ENCODE measurements around the gene SENP3. TPM values are rescaled to one million over a fixed set of nuclear protein-coding genes. Genes with fewer than 3 reads are reported as not detected.
A peak's percentile ranks its signal among the peaks of the same experiment; 100 is the strongest.

Gene SENP3
- total RNA-seq, 1 donor from 2014 or later: 57.6 TPM

GRCh38 chr17:7551396-7551795 lies 10.3 kb upstream of the SENP3 start:
- Histone ChIP-seq H3K4me1 (peaks cover 25% of the 10 kb centered on the region), H3K9me3 (no peaks in the 10 kb centered on the region), H3K27me3 (no peaks in the 10 kb centered on the region), H3K4me3 (no peak overlapping the region), H3K27ac (peak overlapping the region; percentile 36), H3K36me3 (no peaks in the 10 kb centered on the region)
- TF ChIP-seq CTCF (IDR thresholded peaks at IDR 0.05): no peak
- no peak for DNase-seq
- no peak for ATAC-seq
- intact Hi-C loops (cut with DNase I): no loop called here

- no peak for TF ChIP-seq CTCF (IDR thresholded peaks at IDR 0.05)
- Histone ChIP-seq H3K4me1 (peaks cover 37% of the 10 kb centered on the region), H3K36me3 (no peaks in the 10 kb centered on the region), H3K9me3 (no peaks in the 10 kb centered on the region), H3K4me3 (no peak overlapping the region), H3K27ac (peak overlapping the region; percentile 36), H3K27me3 (no peaks in the 10 kb centered on the region)
- intact Hi-C loops (cut with DNase I): no loop called here
- DNase-seq (no peak), ATAC-seq (peak; percentile 66)
These were observed 9.1 kb upstream of the SENP3 start for GRCh38 chr17:7552621-7553051.

- TF ChIP-seq CTCF (IDR thresholded peaks at IDR 0.05): no peak
- Histone ChIP-seq H3K27ac (peak overlapping the region; percentile 76), H3K9me3 (no peaks in the 10 kb centered on the region), H3K4me1 (peaks cover 39% of the 10 kb centered on the region), H3K4me3 (no peak overlapping the region), H3K36me3 (no peaks in the 10 kb centered on the region), H3K27me3 (no peaks in the 10 kb centered on the region)
- intact Hi-C loops (cut with DNase I): no loop called here
- DNase-seq (no peak), ATAC-seq (no peak)
These were observed 8.4 kb upstream of the SENP3 start for GRCh38 chr17:7553356-7553755.

- no peaks in the 10 kb centered on the region for H3K36me3 ChIP-seq
- no peaks in the 10 kb centered on the region for H3K9me3 ChIP-seq
- H3K27ac ChIP-seq: no peak overlapping the region
- no peaks in the 10 kb centered on the region for H3K27me3 ChIP-seq
- no peak for ATAC-seq
- no peak for TF ChIP-seq CTCF (IDR thresholded peaks at IDR 0.05)
- no peak for DNase-seq
- no peak overlapping the region for H3K4me3 ChIP-seq
- H3K4me1 ChIP-seq: peaks cover 49% of the 10 kb centered on the region
- intact Hi-C loops (cut with DNase I): no loop called here
These were observed 6.3 kb upstream of the SENP3 start for GRCh38 chr17:7555320-7555948.

GRCh38 chr17:7556627-7557026 lies 5.1 kb upstream of the SENP3 start:
- Histone ChIP-seq H3K27me3 (no peaks in the 10 kb centered on the region), H3K4me1 (peaks cover 45% of the 10 kb centered on the region), H3K4me3 (no peak overlapping the region), H3K27ac (peak overlapping the region; percentile 96), H3K9me3 (no peaks in the 10 kb centered on the region), H3K36me3 (no peaks in the 10 kb centered on the region)
- intact Hi-C loops (cut with DNase I): no loop called here
- TF ChIP-seq CTCF (IDR thresholded peaks at IDR 0.05): no peak
- no peak for DNase-seq
- ATAC-seq: no peak
